Measurements from ENCODE around the gene RSRC1.

GRCh38 chr3:158570999-158571702 lies 461.3 kb downstream of the RSRC1 start, which contains the start of gene MLF1:
- peak in 1 of 2 donors; percentile 37 for TF ChIP-seq POLR2A (IDR thresholded peaks at IDR 0.05)
- no peak for TF ChIP-seq CTCF (IDR thresholded peaks at IDR 0.05)
